ENCODE measurements around the gene LTB.

DNA sequence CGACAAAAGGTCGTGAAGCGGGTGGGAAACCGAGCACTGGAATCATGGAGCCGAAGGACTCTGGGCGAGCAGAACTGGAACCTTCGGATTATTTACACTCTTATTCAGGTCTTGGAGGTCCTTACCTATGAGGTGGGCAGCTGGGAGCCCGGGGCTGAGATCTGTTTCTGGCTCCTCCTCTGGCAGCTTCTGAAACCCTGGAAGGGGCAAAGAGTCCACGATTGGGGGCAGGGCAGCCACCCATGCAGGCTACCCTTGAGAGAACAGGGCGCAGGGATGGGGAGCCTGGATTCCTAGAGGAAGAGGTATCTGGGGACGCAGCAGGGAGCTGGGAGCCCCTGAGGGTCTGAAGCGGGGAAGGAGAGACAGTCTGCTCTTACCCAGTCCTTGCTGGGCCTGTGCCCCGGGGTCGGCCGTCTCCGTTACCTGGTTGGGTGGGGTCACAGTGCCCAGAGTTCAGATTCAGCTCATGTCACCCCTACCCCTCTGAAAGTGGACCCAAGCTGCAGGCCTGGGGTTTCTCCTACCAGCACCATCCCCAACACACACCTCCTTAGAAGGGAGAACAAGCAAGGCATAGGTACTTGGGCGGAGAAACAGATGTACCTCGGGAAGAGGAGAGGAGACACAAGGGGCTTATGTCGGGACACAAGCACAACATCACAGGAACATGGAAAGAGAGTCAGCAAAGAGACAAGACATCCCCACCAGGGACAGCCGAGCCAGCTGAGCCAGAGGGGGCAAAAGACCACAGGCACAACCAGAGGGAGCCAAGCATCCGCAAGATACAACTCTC is 592 bp downstream of the LTB start:
- TF ChIP-seq SP1 (IDR thresholded peaks at IDR 0.05) (no peak), FOXA1 (IDR thresholded peaks at IDR 0.05) (no peak), LEF1 (IDR thresholded peaks at IDR 0.05; ENCODE audit: borderline replicate concordance) (no peak), FOXM1 (IDR thresholded peaks at IDR 0.05; ENCODE audit: borderline replicate concordance) (no peak), CTBP1 (IDR thresholded peaks at IDR 0.05; ENCODE audit: borderline replicate concordance) (no peak), ELF4 (IDR thresholded peaks at IDR 0.05) (no peak), HDGF (IDR thresholded peaks at IDR 0.05; ENCODE audit: borderline replicate concordance) (no peak)
- TF ChIP-seq, protein P1, sequence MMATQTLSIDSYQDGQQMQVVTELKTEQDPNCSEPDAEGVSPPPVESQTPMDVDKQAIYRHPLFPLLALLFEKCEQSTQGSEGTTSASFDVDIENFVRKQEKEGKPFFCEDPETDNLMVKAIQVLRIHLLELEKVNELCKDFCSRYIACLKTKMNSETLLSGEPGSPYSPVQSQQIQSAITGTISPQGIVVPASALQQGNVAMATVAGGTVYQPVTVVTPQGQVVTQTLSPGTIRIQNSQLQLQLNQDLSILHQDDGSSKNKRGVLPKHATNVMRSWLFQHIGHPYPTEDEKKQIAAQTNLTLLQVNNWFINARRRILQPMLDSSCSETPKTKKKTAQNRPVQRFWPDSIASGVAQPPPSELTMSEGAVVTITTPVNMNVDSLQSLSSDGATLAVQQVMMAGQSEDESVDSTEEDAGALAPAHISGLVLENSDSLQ (IDR thresholded peaks at IDR 0.05): no peak
